ENCODE data around the gene CYBA. TPM values are rescaled to one million over a fixed set of nuclear protein-coding genes. Genes with fewer than 3 reads are reported as not detected.

CYBA gene
- total and polyA plus RNA-seq, 9 of the 15 experiments (the other 6 are each of a cell fraction or from before 2014, with no cell fraction given), result 0.34 to 683 (median 93.0) TPM

DNA sequence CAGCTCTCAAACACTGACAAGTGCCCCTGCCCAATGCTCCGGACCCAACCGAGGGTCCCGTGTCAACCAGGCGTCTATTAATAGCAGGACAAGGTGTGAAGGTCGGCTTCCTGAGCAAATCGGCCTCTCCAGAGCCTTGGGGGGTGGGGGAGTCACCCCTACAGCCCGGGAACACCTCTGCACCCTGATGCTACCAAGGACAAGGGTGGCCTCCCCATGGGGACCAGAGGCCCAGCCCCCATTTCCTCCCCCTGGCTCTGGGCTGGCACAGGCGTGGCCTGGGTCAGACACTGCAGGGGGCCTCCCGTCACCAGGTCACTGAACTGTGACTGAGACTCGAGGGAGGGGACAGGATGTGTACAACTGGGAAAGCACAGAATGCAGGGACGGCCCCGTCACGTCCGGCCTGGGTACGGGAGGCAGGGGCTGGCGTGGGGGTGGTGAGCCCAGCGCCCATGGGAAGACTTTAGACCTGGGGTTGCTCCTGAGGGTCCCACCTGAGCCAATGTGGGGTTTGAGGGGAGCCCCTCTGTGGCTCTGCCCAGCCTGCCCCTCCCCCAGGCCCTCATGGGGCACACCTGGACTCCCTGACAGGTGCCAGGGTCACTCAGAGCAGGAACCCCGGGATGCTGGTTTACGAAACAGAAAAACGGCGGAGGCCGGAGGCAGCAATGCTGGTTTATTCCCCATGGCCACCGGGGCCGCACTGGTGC, 579 bp upstream of the CYBA start (continued):
- TF ChIP-seq, protein P1, sequence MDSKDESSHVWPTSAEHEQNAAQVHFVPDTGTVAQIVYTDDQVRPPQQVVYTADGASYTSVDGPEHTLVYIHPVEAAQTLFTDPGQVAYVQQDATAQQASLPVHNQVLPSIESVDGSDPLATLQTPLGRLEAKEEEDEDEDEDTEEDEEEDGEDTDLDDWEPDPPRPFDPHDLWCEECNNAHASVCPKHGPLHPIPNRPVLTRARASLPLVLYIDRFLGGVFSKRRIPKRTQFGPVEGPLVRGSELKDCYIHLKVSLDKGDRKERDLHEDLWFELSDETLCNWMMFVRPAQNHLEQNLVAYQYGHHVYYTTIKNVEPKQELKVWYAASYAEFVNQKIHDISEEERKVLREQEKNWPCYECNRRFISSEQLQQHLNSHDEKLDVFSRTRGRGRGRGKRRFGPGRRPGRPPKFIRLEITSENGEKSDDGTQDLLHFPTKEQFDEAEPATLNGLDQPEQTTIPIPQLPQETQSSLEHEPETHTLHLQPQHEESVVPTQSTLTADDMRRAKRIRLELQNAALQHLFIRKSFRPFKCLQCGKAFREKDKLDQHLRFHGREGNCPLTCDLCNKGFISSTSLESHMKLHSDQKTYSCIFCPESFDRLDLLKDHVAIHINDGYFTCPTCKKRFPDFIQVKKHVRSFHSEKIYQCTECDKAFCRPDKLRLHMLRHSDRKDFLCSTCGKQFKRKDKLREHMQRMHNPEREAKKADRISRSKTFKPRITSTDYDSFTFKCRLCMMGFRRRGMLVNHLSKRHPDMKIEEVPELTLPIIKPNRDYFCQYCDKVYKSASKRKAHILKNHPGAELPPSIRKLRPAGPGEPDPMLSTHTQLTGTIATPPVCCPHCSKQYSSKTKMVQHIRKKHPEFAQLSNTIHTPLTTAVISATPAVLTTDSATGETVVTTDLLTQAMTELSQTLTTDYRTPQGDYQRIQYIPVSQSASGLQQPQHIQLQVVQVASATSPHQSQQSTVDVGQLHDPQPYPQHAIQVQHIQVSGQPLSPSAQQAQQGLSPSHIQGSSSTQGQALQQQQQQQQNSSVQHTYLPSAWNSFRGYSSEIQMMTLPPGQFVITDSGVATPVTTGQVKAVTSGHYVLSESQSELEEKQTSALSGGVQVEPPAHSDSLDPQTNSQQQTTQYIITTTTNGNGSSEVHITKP (IDR thresholded peaks at IDR 0.05; ENCODE audit: partially characterized antibody), result peak; percentile 57
- TF ChIP-seq SAFB (IDR thresholded peaks at IDR 0.05; ENCODE audit: borderline replicate concordance, low read depth, low read length) (no peak), NCOA2 (IDR thresholded peaks at IDR 0.05; ENCODE audit: partially characterized antibody in 2 of 2) (no peak), CAMTA2 (CRISPR knock-in tag; conservative IDR thresholded peaks at IDR 0.05) (no peak), KLF1 (tag; IDR thresholded peaks at IDR 0.05) (no peak), ZNF586 (CRISPR knock-in tag; conservative IDR thresholded peaks at IDR 0.05) (no peak), POLR2B (IDR thresholded peaks at IDR 0.05; ENCODE audit: low read depth, partially characterized antibody) (peak; percentile 46), GTF2F1 (IDR thresholded peaks at IDR 0.05; ENCODE audit: low read depth, low read length) (no peak), MCM3 (IDR thresholded peaks at IDR 0.05) (no peak), KDM1A (IDR thresholded peaks at IDR 0.05) (no peak), NUFIP1 (IDR thresholded peaks at IDR 0.05; ENCODE audit: partially characterized antibody) (no peak), KAT2B (IDR thresholded peaks at IDR 0.05; ENCODE audit: low read depth, low read length) (no peak), ZNF436 (CRISPR knock-in tag; IDR thresholded peaks at IDR 0.05) (no peak), FOXK2 (conservative IDR thresholded peaks at IDR 0.05 in 1 of 2, IDR thresholded peaks at IDR 0.05 in 1 of 2; ENCODE audit: low read depth in 2 of 2) (peak; percentile 85 to 88), ZNF778 (CRISPR knock-in tag; IDR thresholded peaks at IDR 0.05) (no peak), NCOA1 (IDR thresholded peaks at IDR 0.05; ENCODE audit: low read depth) (peak; percentile 72), SRSF7 (optimal IDR thresholded peaks at IDR 0.05; ENCODE audit: low read depth, low read length) (no peak)
- TF ChIP-seq, protein P2, sequence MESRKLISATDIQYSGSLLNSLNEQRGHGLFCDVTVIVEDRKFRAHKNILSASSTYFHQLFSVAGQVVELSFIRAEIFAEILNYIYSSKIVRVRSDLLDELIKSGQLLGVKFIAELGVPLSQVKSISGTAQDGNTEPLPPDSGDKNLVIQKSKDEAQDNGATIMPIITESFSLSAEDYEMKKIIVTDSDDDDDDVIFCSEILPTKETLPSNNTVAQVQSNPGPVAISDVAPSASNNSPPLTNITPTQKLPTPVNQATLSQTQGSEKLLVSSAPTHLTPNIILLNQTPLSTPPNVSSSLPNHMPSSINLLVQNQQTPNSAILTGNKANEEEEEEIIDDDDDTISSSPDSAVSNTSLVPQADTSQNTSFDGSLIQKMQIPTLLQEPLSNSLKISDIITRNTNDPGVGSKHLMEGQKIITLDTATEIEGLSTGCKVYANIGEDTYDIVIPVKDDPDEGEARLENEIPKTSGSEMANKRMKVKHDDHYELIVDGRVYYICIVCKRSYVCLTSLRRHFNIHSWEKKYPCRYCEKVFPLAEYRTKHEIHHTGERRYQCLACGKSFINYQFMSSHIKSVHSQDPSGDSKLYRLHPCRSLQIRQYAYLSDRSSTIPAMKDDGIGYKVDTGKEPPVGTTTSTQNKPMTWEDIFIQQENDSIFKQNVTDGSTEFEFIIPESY (CRISPR knock-in tag; IDR thresholded peaks at IDR 0.05), result peak; percentile 29; the same call in 1 of the 2 replicates
- TF ChIP-seq, protein P3, sequence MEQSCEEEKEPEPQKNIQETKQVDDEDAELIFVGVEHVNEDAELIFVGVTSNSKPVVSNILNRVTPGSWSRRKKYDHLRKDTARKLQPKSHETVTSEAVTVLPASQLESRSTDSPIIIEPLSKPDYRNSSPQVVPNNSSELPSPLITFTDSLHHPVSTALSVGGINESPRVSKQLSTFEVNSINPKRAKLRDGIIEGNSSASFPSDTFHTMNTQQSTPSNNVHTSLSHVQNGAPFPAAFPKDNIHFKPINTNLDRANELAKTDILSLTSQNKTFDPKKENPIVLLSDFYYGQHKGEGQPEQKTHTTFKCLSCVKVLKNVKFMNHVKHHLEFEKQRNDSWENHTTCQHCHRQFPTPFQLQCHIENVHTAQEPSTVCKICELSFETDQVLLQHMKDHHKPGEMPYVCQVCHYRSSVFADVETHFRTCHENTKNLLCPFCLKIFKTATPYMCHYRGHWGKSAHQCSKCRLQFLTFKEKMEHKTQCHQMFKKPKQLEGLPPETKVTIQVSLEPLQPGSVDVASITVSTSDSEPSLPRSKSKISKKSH (CRISPR knock-in tag; IDR thresholded peaks at IDR 0.05), result no peak
- TF ChIP-seq, protein P4, sequence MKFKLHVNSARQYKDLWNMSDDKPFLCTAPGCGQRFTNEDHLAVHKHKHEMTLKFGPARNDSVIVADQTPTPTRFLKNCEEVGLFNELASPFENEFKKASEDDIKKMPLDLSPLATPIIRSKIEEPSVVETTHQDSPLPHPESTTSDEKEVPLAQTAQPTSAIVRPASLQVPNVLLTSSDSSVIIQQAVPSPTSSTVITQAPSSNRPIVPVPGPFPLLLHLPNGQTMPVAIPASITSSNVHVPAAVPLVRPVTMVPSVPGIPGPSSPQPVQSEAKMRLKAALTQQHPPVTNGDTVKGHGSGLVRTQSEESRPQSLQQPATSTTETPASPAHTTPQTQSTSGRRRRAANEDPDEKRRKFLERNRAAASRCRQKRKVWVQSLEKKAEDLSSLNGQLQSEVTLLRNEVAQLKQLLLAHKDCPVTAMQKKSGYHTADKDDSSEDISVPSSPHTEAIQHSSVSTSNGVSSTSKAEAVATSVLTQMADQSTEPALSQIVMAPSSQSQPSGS (CRISPR knock-in tag; IDR thresholded peaks at IDR 0.05), result no peak
